ENCODE measurements around the gene KCNK5. TPM values are rescaled to one million over a fixed set of nuclear protein-coding genes. Genes with fewer than 3 reads are reported as not detected.
A peak's percentile ranks its signal among the peaks of the same experiment; 100 is the strongest.

KCNK5 gene
- total RNA-seq (ENCODE audit: low replicate concordance) = 7.6 and 10.1 TPM in 2 replicates
- long read RNA-seq = 0 reads

GRCh38 chr6:39228992-39229767 lies at the start of gene KCNK5:
TSS of gene KCNK5 (minus strand) at chr6:39229475. CDS start at chr6:39229111, 364 bp downstream.
- Mint-ChIP-seq H3K4me3 (peak within 1 kb of the TSS; percentile 87), H3K9me3 (no peaks in the 10 kb centered on the region), H3K27me3 (peaks cover 26% of the 10 kb centered on the region), H3K27ac (no peak within 1 kb of the TSS), H3K4me1 (ENCODE audit: unreplicated experiment) (peaks cover 41% of the 10 kb centered on the region), H3K36me3 (peaks cover 4% of the 10 kb centered on the region)
- peak; percentile 88 for TF ChIP-seq CTCF (conservative IDR thresholded peaks at IDR 0.05)
- peak; percentile 86 for DNase-seq (ENCODE audit: extremely low spot score, unreplicated experiment)

GRCh38 chr6:39276379-39276995 lies 47.2 kb upstream of the KCNK5 start:
- H3K27me3 Mint-ChIP-seq = peaks cover 4% of the 10 kb centered on the region
- H3K36me3 Mint-ChIP-seq = no peaks in the 10 kb centered on the region
- H3K4me1 Mint-ChIP-seq (ENCODE audit: unreplicated experiment) = no peaks in the 10 kb centered on the region
- DNase-seq (ENCODE audit: extremely low spot score, unreplicated experiment) = no peak
- no peak for TF ChIP-seq CTCF (conservative IDR thresholded peaks at IDR 0.05)
- H3K4me3 Mint-ChIP-seq = no peak overlapping the region
- H3K9me3 Mint-ChIP-seq = no peaks in the 10 kb centered on the region
- no peak overlapping the region for H3K27ac Mint-ChIP-seq

GRCh38 chr6:39274903-39275302 lies 45.6 kb upstream of the KCNK5 start:
- no peak for TF ChIP-seq CTCF (conservative IDR thresholded peaks at IDR 0.05)
- Mint-ChIP-seq H3K27me3 (peaks cover 4% of the 10 kb centered on the region), H3K4me1 (ENCODE audit: unreplicated experiment) (no peaks in the 10 kb centered on the region), H3K36me3 (no peaks in the 10 kb centered on the region), H3K27ac (no peak overlapping the region), H3K9me3 (no peaks in the 10 kb centered on the region), H3K4me3 (no peak overlapping the region)
- DNase-seq (ENCODE audit: extremely low spot score, unreplicated experiment) = no peak

- H3K36me3 Mint-ChIP-seq = no peaks in the 10 kb centered on the region
- DNase-seq (ENCODE audit: extremely low spot score, unreplicated experiment) = no peak
- TF ChIP-seq CTCF (conservative IDR thresholded peaks at IDR 0.05) = no peak
Observed at GRCh38 chr6:39274471-39274870, 45.2 kb upstream of the KCNK5 start.

GRCh38 chr6:39273406-39273821 lies 44.1 kb upstream of the KCNK5 start:
- peaks cover 4% of the 10 kb centered on the region for H3K27me3 Mint-ChIP-seq
- H3K27ac Mint-ChIP-seq = no peak overlapping the region
- TF ChIP-seq CTCF (conservative IDR thresholded peaks at IDR 0.05) = no peak
- no peaks in the 10 kb centered on the region for H3K4me1 Mint-ChIP-seq (ENCODE audit: unreplicated experiment)
- H3K4me3 Mint-ChIP-seq = no peak overlapping the region
- H3K9me3 Mint-ChIP-seq = no peaks in the 10 kb centered on the region
- no peak for DNase-seq (ENCODE audit: extremely low spot score, unreplicated experiment)
- no peaks in the 10 kb centered on the region for H3K36me3 Mint-ChIP-seq

More at GRCh38 chr6:39274471-39274870, 45.2 kb upstream of the KCNK5 start:
- Mint-ChIP-seq H3K9me3 (no peaks in the 10 kb centered on the region), H3K27me3 (peaks cover 4% of the 10 kb centered on the region), H3K4me3 (no peak overlapping the region), H3K4me1 (ENCODE audit: unreplicated experiment) (no peaks in the 10 kb centered on the region), H3K27ac (no peak overlapping the region)
